Stimulated activated CD4-positive, alpha-beta T cell treated with anti-CD3 and anti-CD28 coated beads, Interleukin-12 subunit alpha, Interleukin-12 subunit beta, amount 100 ng/mL, for 48 hours (primary cell): ENCODE data around the gene SCFD2.
"Not testable (repeated sequence)": the region's sequence is repeated elsewhere in the genome, so short reads cannot be mapped to it uniquely, and the experiment has no call there.

ENCODE experiments used
- DNase-seq, 3 donors: peaks; one replicate each; pipeline ENCODE4 v3.0.0-alpha.2; 2020; ENCODE audit warnings: low read depth in 2 of 3, low spot score in 1 of 3

The SCFD2 gene

DNA sequence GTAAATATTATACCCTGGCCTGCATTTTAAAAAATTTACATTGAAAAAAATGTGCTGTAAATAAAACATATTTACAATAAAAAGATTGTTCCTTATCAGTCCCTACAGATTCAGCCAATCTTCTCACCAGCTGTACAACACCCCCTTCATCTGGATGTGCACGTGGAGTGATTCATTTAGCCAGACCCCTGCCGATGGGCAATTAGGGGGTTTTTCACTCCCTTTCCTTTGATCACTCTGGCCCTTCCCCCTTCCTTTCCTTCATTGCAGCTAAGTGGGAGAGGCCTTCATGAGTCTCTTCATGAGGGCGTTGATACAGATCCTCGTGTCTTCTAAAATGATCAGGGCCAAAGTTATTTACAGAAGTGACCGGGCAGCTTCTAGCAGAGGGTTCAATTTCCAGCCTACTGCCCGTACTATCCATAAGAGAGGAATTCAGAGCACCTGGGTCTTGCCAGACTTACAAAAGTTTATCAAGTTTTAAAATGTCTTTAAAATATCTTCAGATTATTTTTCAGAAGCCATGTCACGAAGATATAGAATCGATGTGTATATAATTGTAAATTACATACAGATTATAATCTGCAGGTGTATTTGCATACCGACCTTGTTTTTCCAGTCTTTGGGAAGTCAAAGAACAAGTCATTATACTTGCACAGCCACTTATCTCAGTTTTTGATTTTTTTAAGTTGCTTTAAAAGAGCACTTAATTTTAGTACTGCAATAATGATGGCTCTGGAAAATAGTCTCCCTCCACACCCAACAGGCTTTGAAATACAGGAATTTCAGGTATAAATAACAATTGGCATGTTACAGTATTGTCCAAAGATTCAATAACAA lies 525.1 kb downstream of the SCFD2 start:
- DNase-seq: no peak

DNA sequence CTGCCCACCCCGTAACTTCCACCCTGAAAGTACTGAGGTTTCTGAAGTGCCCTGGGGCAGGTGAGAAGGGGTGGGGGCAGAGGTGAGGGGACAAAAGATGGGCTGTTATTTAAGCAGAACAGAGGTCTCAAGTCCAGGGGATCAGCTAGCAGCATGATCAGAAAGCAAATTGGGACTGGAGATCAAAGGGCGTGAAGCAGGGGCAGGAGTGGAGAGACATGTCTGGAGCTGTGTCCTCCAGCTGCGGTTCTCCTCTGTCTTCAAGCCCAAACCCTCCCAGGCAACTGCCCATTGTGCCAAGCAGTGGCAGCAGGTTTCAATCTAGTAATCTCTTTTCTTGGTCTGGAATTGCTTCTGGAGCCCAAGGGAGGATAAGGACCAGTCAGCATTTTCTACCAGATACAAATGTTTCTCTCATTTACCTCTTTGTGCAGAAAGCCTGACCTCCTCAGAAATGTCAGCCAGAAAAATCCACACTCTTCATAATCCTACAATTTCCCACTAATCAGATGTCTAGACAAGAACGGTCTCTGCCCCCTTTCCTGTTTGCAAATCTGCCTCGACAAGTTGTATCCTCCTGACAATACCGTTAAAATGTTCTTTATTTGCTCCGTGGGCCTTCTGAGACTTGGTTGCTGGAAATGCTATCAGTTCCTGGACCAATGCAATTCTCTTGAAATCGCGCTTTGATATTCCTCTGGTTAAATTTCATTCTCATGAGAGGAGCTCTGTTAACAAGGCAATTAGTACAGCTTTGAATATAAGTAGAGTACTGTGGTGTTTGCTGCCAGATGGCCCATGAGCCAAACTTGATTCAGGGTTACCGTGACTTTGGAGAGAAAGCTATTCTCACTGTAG lies 526.9 kb downstream of the SCFD2 start:
- no peak for DNase-seq

DNA sequence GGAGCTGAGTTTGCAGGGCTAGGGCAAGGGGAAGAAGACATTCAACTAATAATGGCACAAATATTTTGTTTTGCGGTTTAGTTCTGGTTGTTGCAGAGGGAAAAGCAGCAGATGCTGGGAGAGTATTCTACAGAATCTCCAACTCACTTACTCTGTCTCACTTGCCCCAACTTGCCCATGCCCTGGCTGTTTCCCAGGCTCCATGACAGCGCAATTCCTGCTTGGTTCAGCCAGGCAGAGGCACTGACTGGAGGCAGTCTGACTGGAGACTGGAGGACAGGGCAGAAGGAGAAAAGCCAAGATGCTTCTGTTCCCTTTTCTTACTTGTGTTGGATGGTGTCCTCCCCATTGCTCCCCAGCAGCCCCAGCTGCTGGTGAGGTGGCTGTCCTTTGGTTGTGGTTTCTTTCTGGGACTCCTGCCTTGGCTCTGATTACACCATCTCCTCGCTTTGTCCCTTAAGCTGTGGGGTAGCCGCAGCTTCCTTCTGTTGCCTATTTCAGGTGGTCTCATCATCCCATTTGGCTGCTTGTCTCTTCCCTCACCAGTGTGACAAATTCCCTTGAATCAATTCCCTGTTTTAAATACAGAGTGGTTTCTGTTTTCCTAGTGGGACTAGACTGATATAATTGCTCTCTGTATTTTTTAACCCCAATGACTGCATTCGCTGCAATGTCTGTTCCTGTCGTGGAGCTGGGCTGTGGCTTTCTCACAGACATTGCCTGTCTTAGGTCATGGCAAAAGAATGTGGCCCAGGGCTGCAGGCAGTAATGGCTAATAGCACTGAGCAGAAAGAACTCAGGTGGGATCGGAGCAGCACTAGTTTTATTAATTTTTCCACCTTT lies 527.9 kb downstream of the SCFD2 start:
- DNase-seq: no peak

- no peak for DNase-seq
Observed at GRCh38 chr4:52836678-52837077, 529.2 kb downstream of the SCFD2 start.

GRCh38 chr4:52836120-52836519 lies 529.7 kb downstream of the SCFD2 start:
- no peak for DNase-seq

DNA sequence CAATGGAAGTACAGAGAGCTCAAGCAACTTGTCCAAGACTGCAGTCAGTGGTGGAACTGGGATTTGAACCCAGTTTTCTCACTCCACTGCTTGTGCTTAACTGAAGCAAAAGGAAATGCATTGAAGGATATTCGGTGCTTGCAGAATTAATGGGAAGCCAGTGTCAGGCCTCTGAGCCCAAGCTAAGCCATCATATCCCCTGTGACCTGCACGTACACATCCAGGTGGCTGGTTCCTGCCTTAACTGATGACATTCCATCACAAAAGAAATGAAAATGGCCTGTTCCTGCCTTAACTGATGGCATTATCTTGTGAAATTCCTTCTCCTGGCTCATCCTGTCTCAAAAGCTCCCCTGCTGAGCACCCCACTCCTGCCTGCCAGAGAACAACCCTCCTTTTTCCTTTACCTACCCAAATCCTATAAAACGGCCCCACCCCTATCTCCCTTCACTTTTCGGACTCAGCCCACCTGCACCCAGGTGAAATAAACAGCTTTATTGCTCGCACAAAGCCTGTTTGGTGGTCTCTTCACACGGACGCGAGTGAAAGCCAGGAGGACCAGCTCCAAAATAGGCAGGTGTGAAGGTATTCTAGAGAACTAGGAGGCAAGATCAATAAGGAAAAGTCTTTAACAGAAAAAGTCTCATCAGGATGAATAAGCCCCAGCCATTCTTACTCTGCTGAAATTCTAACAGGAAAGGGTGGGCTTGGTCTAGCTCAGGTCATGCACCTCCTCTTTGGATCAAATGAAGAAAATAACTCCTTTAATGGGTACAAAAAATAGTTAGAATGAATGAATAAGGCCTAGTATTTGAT lies 531.0 kb downstream of the SCFD2 start:
- not testable (repeated sequence) for DNase-seq

DNA sequence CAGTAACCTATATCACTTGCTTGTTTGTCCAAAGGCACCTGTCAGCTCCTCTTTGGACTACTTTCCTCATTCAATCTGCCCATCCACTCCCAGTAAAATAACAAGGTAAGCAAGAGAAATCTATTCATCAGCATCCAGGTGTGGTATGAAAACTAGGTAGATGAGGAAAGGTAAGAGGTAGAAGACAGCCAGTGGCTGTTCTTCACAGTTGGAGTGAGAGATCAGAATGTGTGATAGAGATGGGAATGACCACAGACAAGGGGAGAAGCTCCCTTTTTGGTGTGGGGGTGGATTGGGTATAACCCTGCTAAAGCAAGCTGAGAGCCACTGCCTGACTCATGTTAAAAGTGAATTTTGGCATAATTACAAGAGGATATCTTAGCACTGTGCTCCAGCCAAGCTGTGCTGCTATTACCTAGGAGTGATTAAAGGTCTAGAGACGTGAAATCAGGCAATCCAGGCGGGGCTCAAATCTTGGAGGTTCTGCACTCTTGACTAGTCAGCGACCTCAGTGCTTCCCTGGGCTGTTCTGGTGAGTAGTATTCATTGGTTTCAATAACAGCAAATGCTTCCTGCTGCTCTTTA lies 531.8 kb downstream of the SCFD2 start:
- no peak for DNase-seq

DNA sequence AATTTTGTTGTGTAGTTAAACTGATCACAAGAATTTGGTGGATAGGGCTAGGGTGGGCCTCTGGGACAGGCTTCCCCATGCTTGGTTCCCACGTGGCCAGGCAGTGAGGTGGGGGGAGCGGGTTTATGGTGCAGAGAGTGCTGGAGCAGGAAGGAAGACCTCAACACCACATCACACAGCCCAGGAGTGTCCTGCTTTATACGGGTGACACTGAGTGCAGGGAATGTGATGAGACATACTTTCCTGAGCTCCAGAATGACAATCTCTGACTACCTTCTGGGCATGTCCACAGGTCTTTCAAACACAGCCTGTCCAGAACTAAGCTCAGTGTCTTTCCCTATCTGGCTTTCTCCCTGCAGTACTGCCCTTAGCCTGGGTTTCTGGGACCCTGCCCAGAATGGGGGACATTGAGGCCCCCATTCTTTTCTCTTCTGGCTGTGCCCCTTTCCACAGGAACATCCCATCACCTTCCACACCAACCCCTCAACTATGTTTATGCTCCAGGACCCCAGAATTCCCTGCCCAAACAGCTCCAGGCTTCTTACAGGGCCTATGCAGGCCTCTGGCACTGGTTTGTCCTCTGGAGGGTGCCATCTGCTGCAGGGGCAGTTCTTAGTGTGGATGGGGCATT lies 540.3 kb downstream of the SCFD2 start:
- no peak for DNase-seq

DNA sequence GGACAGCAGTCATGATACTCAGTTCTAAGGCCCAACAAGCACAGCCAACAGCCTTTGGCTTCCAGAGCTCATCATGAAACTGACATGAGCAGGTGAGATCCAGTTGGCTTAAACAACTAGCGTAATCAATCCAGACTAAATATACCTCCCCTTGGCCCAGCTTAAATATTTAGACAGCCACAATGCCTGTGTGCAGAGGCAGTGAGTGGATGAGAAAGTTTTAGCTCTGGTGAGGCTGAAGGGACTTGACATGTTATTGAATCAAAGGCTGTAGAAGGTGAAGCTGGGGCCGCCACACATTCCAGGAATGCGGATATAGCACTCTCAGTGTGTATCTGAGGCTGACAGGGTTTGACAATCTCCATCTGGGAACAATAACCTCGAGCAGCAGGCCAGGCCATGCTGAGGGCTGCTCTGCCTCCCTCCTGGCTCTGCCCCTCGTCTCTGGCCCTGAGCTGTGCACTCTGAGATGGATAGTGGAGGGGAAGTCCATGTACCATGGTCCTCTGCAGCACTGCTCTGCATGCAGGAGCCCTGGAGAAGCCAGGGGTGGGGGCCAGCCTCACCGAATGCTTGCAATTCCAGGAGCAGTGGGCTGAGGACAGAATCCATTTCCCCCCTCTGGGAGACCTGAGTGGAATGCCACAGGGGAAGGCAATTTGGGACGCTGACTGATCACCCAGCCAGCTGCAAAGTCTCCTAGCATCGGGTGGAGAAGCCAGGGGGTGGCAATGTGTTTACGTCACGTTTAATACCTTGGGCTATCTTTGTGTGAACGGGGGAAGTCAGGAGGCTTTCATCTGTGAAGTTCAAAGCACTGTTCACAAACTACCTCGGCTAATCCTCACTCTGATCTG lies 541.0 kb downstream of the SCFD2 start:
- DNase-seq: no peak

DNA sequence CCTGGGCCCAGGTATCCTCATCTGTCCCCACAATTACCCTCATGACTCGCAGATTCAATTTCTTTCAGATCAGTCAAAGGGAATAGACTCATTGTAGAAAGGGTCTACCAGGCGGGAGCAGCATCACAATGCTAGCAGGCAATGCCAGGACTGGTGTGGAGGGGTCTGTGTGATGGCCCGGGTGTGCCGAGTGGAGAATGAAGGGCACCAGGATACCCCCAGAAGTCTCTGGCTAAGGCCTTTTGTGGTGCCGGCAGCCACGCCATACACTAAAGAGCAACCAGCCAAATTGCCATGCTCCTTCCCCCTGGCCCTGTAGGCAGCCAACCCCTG lies 541.6 kb downstream of the SCFD2 start:
- DNase-seq: no peak

- DNase-seq: no peak
Observed at GRCh38 chr4:52823702-52824092, 542.2 kb downstream of the SCFD2 start.
